HFFc6 (cell line): ENCODE results near the gene ZCCHC14. TPM values are rescaled to one million over a fixed set of nuclear protein-coding genes. Genes with fewer than 3 reads are reported as not detected.

ENCODE experiments used
- DNase-seq: peaks from one replicate; pipeline ENCODE4 v3.0.0-alpha.2; 2018
- H3K27ac Mint-ChIP-seq: 2 replicates; pipeline ENCODE4 v1.8.0; 2020; ENCODE audit warnings: mild to moderate bottlenecking, mixed read lengths
- H3K27me3 Mint-ChIP-seq: 2 replicates; pipeline ENCODE4 v1.8.0; 2021; ENCODE audit warnings: mild to moderate bottlenecking, moderate library complexity, mixed read lengths; ENCODE audit not compliant: insufficient read depth
- H3K36me3 Mint-ChIP-seq: 2 replicates; pipeline ENCODE4 v1.8.0; 2021; ENCODE audit warnings: low read depth, mixed read lengths
- H3K4me1 Mint-ChIP-seq: 2 replicates; pipeline ENCODE4 v1.8.0; 2020; ENCODE audit warnings: low read depth, mixed read lengths
- H3K4me3 Mint-ChIP-seq: 2 replicates; pipeline ENCODE4 v1.8.0; 2020; ENCODE audit warnings: mild to moderate bottlenecking, moderate library complexity, mixed read lengths
- H3K9me3 Mint-ChIP-seq: 2 replicates; pipeline ENCODE4 v1.8.0; 2020; ENCODE audit warnings: mild to moderate bottlenecking, mixed read lengths
- CTCF ChIP-seq: fragments of 200-600 bp; sonication (generic); IDR thresholded peaks from 2 replicates; pipeline ENCODE4 v1.5.0; 2021; ENCODE audit warnings: antibody characterized with exemption, mild to moderate bottlenecking
- total RNA-seq, 6 experiments: library from RNA; stranded (reverse); fragmentation: NEBNext Ultra II Directional; extraction: Animal tissue kit (Norgen Biotek cat#: 25700); gene quantifications; 2 replicates in 1 of 6; 3 replicates in 5 of 6; pipeline ENCODE4 v1.2.3, GENCODE V29; 2021

ZCCHC14 gene
- total RNA-seq, 6 experiments from 2014 or later, result 10.6 to 13.7 (median 13.3) TPM

- Mint-ChIP-seq H3K27me3 (peaks cover 2% of the 10 kb centered on the region), H3K4me1 (peaks cover 48% of the 10 kb centered on the region), H3K36me3 (peaks cover 46% of the 10 kb centered on the region), H3K4me3 (no peak overlapping the region), H3K27ac (no peak overlapping the region), H3K9me3 (no peaks in the 10 kb centered on the region)
- no peak for TF ChIP-seq CTCF
- no peak for DNase-seq
Measured at GRCh38 chr16:87445486-87445885, 47.3 kb downstream of the ZCCHC14 start.

DNA sequence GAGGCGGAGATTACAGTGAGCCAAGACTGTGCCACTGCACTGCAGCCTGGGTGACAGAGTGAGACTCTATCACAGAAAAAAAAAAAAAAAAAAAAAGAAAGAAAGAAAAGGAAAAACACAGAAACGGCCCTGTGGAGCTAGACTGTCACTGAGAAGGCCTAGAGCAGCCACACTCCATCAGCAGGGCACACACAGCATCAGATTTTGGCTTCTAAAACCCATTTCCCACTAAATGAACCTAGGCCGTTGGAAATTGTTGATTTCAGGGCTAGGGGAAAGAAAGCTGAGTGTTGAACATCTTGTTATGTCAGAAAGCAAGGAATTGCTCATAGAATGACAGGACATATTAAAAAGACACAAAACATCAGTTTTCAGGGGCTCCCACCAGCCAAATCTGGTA lies 48.9 kb downstream of the ZCCHC14 start:
- Mint-ChIP-seq H3K27ac (no peak overlapping the region), H3K4me3 (no peak overlapping the region), H3K9me3 (no peaks in the 10 kb centered on the region), H3K36me3 (peaks cover 46% of the 10 kb centered on the region), H3K4me1 (peaks cover 54% of the 10 kb centered on the region), H3K27me3 (peaks cover 2% of the 10 kb centered on the region)
- no peak for TF ChIP-seq CTCF
- no peak for DNase-seq

DNA sequence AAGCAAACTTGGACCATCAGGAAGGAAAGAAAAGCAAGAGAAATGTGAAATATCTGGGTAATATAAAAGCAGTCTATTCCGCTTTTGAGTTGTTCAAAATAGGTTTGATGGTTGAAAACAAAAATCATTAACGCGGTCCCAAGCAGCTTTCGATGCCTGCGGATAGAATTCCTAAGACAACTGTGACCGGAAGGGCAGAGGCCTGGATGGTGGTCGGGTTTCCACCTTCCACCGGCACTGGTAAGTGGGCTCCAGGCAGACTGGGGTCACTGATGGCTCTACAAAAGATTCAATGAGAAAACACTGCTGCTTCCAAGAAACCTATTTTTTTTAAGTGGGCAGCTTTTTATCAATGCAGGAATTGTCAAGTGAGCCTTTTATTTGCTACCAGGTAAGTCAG lies 49.8 kb downstream of the ZCCHC14 start:
- no peak overlapping the region for H3K27ac Mint-ChIP-seq
- TF ChIP-seq CTCF, result no peak
- peaks cover 54% of the 10 kb centered on the region for H3K4me1 Mint-ChIP-seq
- peaks cover 2% of the 10 kb centered on the region for H3K27me3 Mint-ChIP-seq
- no peaks in the 10 kb centered on the region for H3K9me3 Mint-ChIP-seq
- no peak for DNase-seq
- peaks cover 38% of the 10 kb centered on the region for H3K36me3 Mint-ChIP-seq
- H3K4me3 Mint-ChIP-seq, result no peak overlapping the region

GRCh38 chr16:87442581-87442966 lies 50.2 kb downstream of the ZCCHC14 start:
- Mint-ChIP-seq H3K27ac (no peak overlapping the region), H3K36me3 (peaks cover 35% of the 10 kb centered on the region), H3K9me3 (no peaks in the 10 kb centered on the region), H3K4me1 (peaks cover 51% of the 10 kb centered on the region), H3K27me3 (peaks cover 2% of the 10 kb centered on the region), H3K4me3 (no peak overlapping the region)
- DNase-seq, result no peak
- no peak for TF ChIP-seq CTCF

DNA sequence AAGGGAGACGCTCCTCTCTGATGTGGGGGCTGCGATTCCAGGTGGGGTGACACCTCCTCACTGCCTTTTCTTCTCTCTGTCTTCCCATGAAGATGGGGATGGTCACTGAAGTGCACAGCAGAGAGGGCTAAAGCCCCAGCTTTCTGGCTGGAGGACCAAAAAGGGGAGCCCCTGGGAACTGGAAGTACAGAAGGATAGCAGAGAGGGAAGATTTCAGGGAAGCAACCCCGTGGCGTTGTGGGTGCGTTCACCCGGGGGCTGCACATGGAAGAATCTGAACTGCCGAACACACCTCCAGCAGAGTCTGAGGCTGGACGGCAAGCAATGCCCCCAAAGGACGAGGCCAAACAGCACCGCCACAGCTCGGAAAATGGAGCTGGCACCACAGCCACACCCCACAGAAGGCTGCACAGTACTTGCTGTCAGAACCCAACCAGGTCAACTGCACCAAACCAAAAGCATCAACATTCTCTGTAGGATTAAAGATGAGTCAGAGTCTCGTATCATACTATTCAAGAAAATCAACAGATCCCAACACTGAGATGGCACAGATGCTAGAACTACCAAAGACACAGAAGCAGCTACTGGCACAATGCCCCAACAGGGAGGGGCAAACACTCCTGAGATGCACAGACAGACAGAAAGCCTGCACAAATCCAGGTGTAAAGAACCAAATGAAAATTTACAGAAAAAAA lies 50.8 kb downstream of the ZCCHC14 start:
- Mint-ChIP-seq H3K4me3 (no peak overlapping the region), H3K9me3 (no peaks in the 10 kb centered on the region), H3K27me3 (peaks cover 2% of the 10 kb centered on the region), H3K27ac (no peak overlapping the region), H3K4me1 (peaks cover 46% of the 10 kb centered on the region), H3K36me3 (peaks cover 34% of the 10 kb centered on the region)
- no peak for TF ChIP-seq CTCF
- DNase-seq, result peak; percentile 8
